ENCODE results near the gene FAM163A.
A peak's percentile ranks its signal among the peaks of the same experiment; 100 is the strongest.

The FAM163A gene

DNA sequence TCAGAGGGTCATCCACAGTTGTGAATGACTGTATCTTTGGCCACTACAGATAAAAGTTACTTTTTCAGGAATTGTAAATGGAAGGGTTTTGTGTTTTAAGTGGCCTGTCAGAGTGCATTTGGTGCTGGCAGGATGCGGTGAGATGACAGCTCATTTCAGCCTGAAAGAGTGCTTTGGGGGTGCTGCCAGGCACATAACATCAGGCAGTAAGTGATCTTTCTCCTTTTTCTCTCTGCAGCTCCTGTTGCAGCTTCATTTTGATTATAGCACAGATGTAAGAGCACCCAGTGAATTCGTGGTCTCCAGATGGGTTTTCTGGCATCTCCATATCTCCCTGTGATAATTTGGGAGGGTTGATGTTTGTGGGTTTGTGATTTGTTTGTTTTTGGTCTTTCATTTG, 14.8 kb upstream of the FAM163A start:
- Histone ChIP-seq H3K9me3 (ENCODE audit: control insufficient read depth, insufficient read depth, low read length) (no peaks in the 10 kb centered on the region), H3K4me3 (ENCODE audit: low read length) (no peak overlapping the region), H3K27me3 (ENCODE audit: control insufficient read depth, insufficient read depth, low read length) (no peaks in the 10 kb centered on the region), H3K36me3 (ENCODE audit: control insufficient read depth, insufficient read depth, low read length) (no peaks in the 10 kb centered on the region), H3K4me1 (ENCODE audit: control insufficient read depth, insufficient read depth, low read length) (no peaks in the 10 kb centered on the region), H3K27ac (ENCODE audit: low read length) (no peak overlapping the region)
- no peak for DNase-seq (ENCODE audit: low read depth, low spot score)
- WGBS (ENCODE audit: insufficient coverage, insufficient read length) = no CpG with 5 or more reads among the region's 2 CpGs

DNA sequence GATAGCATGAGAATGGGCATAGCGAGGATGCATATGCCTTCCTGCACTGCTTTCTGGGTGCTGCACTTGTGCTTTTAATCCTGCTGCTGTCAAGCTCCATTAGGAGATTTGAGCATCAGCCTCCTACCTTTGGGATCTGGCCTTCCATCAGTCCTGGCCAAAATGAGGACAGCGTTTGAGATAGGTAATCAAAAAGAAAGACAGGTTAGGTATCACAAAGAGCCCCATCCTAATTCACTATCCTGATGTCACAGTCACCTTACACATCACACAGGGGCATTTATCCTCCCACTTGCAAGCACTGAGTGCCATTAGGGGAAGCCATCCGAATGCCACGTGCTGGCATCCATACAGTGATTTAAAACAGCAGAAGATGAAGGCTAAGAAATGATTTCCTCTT, 13.2 kb upstream of the FAM163A start:
- no peaks in the 10 kb centered on the region for H3K36me3 ChIP-seq (ENCODE audit: control insufficient read depth, insufficient read depth, low read length)
- H3K27me3 ChIP-seq (ENCODE audit: control insufficient read depth, insufficient read depth, low read length) = no peaks in the 10 kb centered on the region
- no CpG with 5 or more reads among the region's 4 CpGs for WGBS (ENCODE audit: insufficient coverage, insufficient read length)
- H3K27ac ChIP-seq (ENCODE audit: low read length) = no peak overlapping the region
- no peaks in the 10 kb centered on the region for H3K4me1 ChIP-seq (ENCODE audit: control insufficient read depth, insufficient read depth, low read length)
- no peaks in the 10 kb centered on the region for H3K9me3 ChIP-seq (ENCODE audit: control insufficient read depth, insufficient read depth, low read length)
- DNase-seq (ENCODE audit: low read depth, low spot score) = no peak
- no peak overlapping the region for H3K4me3 ChIP-seq (ENCODE audit: low read length)

DNA sequence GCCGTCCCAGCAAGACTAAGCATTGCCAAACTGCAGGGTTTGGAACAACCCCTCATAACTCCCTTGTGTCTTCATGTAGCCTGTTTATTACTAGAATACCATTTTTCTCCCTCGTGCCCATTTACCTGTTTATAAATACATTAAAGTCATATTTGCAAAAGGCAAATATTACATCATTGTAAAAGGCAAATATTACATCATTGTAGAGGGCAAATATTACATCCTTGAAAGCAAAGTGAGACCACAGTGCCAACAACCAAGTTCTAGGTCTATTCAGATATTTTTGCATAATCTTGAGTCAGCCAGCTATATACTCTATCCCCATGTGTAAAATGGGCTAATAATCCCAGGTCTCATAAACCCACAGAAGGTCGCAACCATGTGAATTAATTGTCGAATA, 11.4 kb upstream of the FAM163A start:
- Histone ChIP-seq H3K4me3 (ENCODE audit: low read length) (no peak overlapping the region), H3K36me3 (ENCODE audit: control insufficient read depth, insufficient read depth, low read length) (no peaks in the 10 kb centered on the region), H3K4me1 (ENCODE audit: control insufficient read depth, insufficient read depth, low read length) (no peaks in the 10 kb centered on the region), H3K27ac (ENCODE audit: low read length) (no peak overlapping the region), H3K9me3 (ENCODE audit: control insufficient read depth, insufficient read depth, low read length) (no peaks in the 10 kb centered on the region), H3K27me3 (ENCODE audit: control insufficient read depth, insufficient read depth, low read length) (no peaks in the 10 kb centered on the region)
- WGBS (ENCODE audit: insufficient coverage, insufficient read length) = no CpG with 5 or more reads among the region's 4 CpGs
- no peak for DNase-seq (ENCODE audit: low read depth, low spot score)

DNA sequence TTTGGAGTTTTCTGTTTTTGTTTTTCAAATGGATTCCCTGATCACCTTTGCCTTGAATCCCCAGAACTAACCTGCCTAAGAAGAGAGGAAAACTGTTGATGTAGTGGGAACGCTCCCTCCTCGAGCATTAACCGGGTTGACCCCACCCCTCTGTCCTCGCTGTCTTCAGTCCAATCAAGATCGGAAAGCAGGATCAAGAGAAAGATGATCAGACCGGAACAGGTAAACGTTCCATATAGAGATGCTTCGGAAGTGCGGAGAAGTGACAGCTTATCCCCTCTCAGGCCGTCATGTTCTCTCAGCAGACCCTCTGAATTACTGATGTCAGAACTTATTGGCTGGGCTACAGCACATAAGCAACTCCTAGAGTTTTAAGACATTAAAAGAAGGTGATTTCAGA, 800 bp upstream of the FAM163A start:
- WGBS (ENCODE audit: insufficient coverage, insufficient read length) = no CpG with 5 or more reads among the region's 10 CpGs
- no peak overlapping the region for H3K27ac ChIP-seq (ENCODE audit: low read length)
- H3K27me3 ChIP-seq (ENCODE audit: control insufficient read depth, insufficient read depth, low read length) = peaks cover 46% of the 10 kb centered on the region
- no peaks in the 10 kb centered on the region for H3K36me3 ChIP-seq (ENCODE audit: control insufficient read depth, insufficient read depth, low read length)
- H3K4me1 ChIP-seq (ENCODE audit: control insufficient read depth, insufficient read depth, low read length) = peaks cover 3% of the 10 kb centered on the region; the same call in 1 of the 2 replicates
- H3K4me3 ChIP-seq (ENCODE audit: low read length) = no peak overlapping the region
- no peak for DNase-seq (ENCODE audit: low read depth, low spot score)
- H3K9me3 ChIP-seq (ENCODE audit: control insufficient read depth, insufficient read depth, low read length) = no peaks in the 10 kb centered on the region

DNA sequence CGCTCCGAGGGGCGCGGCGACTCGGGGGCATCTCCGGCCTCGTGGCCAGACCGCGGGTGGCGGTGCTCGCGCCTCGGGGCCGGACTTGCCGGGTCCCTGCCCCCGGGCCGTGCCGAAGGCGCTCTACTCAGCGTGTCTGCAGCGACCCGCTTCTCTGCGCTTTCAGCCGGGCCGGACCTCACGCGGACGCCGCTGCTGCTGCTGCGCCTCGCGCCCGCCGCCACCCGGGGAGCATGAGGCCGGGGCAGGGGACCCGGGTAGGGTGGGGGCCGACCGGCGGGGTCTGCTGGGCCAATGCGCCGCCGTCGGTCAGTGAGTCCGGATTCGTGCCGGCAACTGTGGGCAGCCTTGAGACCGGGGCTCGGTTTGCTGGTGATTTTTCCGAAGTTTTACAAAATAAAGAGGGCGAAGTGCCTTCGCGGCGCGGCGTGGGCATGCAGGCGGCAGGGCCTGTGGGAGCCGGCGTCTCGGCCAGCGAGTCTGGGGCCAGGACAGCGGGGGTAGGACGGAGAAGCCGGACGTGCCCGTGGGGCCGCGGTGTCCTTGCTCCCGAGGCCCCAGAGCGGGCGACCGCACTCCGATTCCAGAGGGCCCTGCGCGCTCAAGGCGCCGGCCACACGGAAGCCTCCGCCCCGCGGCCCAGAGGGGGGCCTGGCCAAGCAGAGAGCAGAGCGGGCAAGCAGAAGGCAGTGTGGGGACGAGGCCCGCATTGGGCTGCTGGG, 749 bp downstream of the FAM163A start:
- peaks cover 49% of the 10 kb centered on the region for H3K27me3 ChIP-seq (ENCODE audit: control insufficient read depth, insufficient read depth, low read length)
- WGBS (ENCODE audit: insufficient coverage, insufficient read length) = no CpG with 5 or more reads among the region's 85 CpGs

DNA sequence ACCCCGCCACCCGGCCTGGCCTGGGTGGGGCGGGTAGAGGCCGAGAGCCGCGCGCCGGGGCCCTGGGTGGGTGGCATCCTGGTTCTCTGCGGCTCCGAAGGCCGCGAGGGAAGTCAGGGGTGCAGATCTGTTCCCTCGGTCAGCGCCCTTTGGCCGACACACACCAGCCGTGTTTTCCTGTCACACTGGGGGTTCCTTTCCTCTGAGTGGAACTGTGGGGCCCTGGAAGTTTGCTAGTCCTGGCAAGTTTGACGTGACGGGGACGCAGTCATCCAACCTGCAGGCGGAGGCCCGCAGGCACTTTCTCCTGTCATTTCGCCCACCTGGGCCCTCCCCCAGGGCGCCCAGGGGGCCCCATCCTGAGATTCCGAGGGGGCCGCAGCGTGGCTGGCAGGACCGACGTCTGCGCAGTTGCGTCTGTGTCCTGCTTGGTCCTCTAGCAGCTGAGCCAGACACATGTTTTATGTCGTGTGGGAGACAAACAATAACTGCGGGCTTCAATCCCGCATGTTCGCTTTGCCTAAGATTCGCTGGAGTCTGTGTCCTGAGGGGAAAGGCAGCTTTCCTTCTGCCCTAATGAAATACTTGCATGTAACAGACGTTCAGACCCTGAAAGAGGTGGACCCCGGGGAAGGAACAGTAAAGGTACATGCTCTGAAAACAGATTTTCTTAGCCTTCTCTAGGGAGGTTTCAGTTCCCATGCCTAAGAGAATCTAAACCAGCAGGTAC, 1.5 kb downstream of the FAM163A start:
- DNase-seq (ENCODE audit: low read depth, low spot score) = no peak
- H3K27ac ChIP-seq (ENCODE audit: low read length) = no peak overlapping the region
- peak overlapping the region; percentile 47; the same call in 1 of the 2 replicates for H3K4me3 ChIP-seq (ENCODE audit: low read length)
- WGBS (ENCODE audit: insufficient coverage, insufficient read length) = no CpG with 5 or more reads among the region's 37 CpGs
- H3K36me3 ChIP-seq (ENCODE audit: control insufficient read depth, insufficient read depth, low read length) = no peaks in the 10 kb centered on the region
- H3K27me3 ChIP-seq (ENCODE audit: control insufficient read depth, insufficient read depth, low read length) = peaks cover 49% of the 10 kb centered on the region
- H3K4me1 ChIP-seq (ENCODE audit: control insufficient read depth, insufficient read depth, low read length) = peaks cover 3% of the 10 kb centered on the region; the same call in 1 of the 2 replicates
- no peaks in the 10 kb centered on the region for H3K9me3 ChIP-seq (ENCODE audit: control insufficient read depth, insufficient read depth, low read length)

More for the DNA sequence above, 749 bp downstream of the FAM163A start:
- Histone ChIP-seq H3K4me3 (ENCODE audit: low read length) (peak overlapping the region; percentile 47), H3K4me1 (ENCODE audit: control insufficient read depth, insufficient read depth, low read length) (peaks cover 3% of the 10 kb centered on the region; the same call in 1 of the 2 replicates), H3K9me3 (ENCODE audit: control insufficient read depth, insufficient read depth, low read length) (no peaks in the 10 kb centered on the region), H3K27ac (ENCODE audit: low read length) (no peak overlapping the region), H3K36me3 (ENCODE audit: control insufficient read depth, insufficient read depth, low read length) (no peaks in the 10 kb centered on the region)
- DNase-seq (ENCODE audit: low read depth, low spot score) = no peak

DNA sequence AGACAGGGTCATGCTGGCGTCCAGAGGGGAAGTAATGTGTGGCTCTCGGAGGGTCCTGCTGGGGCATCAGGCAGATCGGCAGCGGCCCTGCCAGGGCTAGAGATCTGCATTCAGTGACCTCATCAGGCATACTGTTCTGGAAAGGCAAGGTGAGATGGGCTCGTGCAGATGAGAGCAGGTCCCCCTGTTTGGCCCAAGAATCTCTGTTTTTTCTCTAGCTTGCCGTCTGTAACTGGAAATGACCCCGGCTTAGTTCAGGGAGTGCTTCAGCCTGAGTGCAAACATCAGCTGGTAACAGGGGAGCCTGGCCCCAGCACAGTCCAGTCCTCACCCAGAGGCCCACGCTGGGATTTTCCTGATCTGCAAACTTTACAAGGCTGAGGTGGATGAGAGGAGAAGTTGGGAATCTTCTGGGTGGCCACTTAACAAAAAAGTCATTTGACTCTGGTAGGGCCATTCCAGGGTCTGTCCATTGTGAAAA, 2.1 kb downstream of the FAM163A start:
- no peaks in the 10 kb centered on the region for H3K9me3 ChIP-seq (ENCODE audit: control insufficient read depth, insufficient read depth, low read length)
- DNase-seq (ENCODE audit: low read depth, low spot score) = no peak
- H3K27ac ChIP-seq (ENCODE audit: low read length) = no peak overlapping the region
- H3K4me1 ChIP-seq (ENCODE audit: control insufficient read depth, insufficient read depth, low read length) = peaks cover 3% of the 10 kb centered on the region; the same call in 1 of the 2 replicates
- H3K36me3 ChIP-seq (ENCODE audit: control insufficient read depth, insufficient read depth, low read length) = no peaks in the 10 kb centered on the region
- no peak overlapping the region for H3K4me3 ChIP-seq (ENCODE audit: low read length)
- no CpG with 5 or more reads among the region's 8 CpGs for WGBS (ENCODE audit: insufficient coverage, insufficient read length)
- H3K27me3 ChIP-seq (ENCODE audit: control insufficient read depth, insufficient read depth, low read length) = peaks cover 49% of the 10 kb centered on the region

DNA sequence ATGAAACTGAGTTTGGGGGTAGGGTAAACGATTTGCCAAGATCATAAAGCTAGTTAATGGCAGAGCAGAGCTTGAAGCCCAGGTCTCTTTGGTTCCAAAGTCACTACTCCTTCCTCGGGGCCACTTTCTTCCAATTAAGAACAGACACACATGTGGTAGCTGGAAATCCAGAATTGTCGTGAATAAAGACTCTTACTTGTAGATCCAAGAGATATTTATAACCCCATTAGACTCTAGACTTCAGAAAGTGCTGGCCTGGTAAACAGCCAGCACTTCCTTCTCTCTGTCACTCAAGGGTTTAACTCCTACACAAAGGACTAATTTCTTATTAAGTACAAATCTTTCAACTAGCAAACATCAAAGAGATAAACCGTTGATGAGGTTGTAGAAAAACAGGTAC, 2.7 kb downstream of the FAM163A start:
- no peak overlapping the region for H3K27ac ChIP-seq (ENCODE audit: low read length)
- H3K4me1 ChIP-seq (ENCODE audit: control insufficient read depth, insufficient read depth, low read length) = peaks cover 3% of the 10 kb centered on the region; the same call in 1 of the 2 replicates
- no peaks in the 10 kb centered on the region for H3K36me3 ChIP-seq (ENCODE audit: control insufficient read depth, insufficient read depth, low read length)
- H3K4me3 ChIP-seq (ENCODE audit: low read length) = no peak overlapping the region
- DNase-seq (ENCODE audit: low read depth, low spot score) = no peak
- no peaks in the 10 kb centered on the region for H3K9me3 ChIP-seq (ENCODE audit: control insufficient read depth, insufficient read depth, low read length)
- peaks cover 49% of the 10 kb centered on the region for H3K27me3 ChIP-seq (ENCODE audit: control insufficient read depth, insufficient read depth, low read length)
- no CpG with 5 or more reads among the region's 4 CpGs for WGBS (ENCODE audit: insufficient coverage, insufficient read length)

DNA sequence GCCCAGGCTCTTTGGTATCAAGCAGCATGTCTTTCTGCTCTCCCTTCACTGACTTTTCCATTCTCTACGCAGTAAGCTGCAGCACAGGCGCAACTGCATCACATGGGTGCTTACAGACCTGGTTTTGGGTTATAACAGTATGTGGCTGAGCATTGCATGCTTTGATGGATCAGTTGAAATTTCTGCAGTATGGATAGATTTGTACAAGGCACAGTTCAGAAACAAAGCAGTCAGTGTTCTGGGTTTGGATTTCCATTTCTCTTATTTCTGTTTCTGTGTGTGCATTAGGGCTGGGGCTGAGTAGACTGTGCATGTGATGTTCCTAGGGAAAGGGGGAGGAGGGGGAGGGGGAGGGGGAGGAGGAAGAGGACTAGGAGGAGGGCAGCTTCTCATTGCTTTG, 4.5 kb downstream of the FAM163A start:
- WGBS (ENCODE audit: insufficient coverage, insufficient read length) = no CpG with 5 or more reads among the region's 2 CpGs
- Histone ChIP-seq H3K4me1 (ENCODE audit: control insufficient read depth, insufficient read depth, low read length) (peaks cover 3% of the 10 kb centered on the region; the same call in 1 of the 2 replicates), H3K27me3 (ENCODE audit: control insufficient read depth, insufficient read depth, low read length) (peaks cover 38% of the 10 kb centered on the region), H3K9me3 (ENCODE audit: control insufficient read depth, insufficient read depth, low read length) (no peaks in the 10 kb centered on the region), H3K36me3 (ENCODE audit: control insufficient read depth, insufficient read depth, low read length) (no peaks in the 10 kb centered on the region), H3K4me3 (ENCODE audit: low read length) (no peak overlapping the region), H3K27ac (ENCODE audit: low read length) (no peak overlapping the region)
- no peak for DNase-seq (ENCODE audit: low read depth, low spot score)

DNA sequence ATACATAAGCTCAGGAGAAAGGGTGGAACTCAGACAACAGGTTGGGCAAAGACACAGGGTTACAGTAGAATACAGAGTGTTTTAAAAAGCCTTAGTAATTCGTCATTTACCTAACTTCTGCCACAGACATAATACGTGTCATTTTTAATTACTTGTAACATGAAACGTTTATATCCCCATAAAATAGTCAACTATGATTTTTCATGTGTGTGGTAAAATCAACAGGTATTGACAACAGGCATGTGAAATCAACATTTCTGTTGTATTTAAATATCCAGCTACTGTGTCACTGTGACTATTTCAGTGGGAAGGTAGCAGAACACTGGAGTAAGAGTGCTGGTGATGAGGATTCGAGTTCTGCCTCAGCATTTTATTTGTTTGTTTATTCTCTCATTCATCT, 5.7 kb downstream of the FAM163A start:
- Histone ChIP-seq H3K27ac (ENCODE audit: low read length) (no peak overlapping the region), H3K36me3 (ENCODE audit: control insufficient read depth, insufficient read depth, low read length) (no peaks in the 10 kb centered on the region), H3K27me3 (ENCODE audit: control insufficient read depth, insufficient read depth, low read length) (peaks cover 26% of the 10 kb centered on the region), H3K4me3 (ENCODE audit: low read length) (no peak overlapping the region), H3K4me1 (ENCODE audit: control insufficient read depth, insufficient read depth, low read length) (0 out of 2 replicates have a peak, but pooled peaks cover 2% of the 10 kb centered on the region), H3K9me3 (ENCODE audit: control insufficient read depth, insufficient read depth, low read length) (no peaks in the 10 kb centered on the region)
- DNase-seq (ENCODE audit: low read depth, low spot score) = no peak
- WGBS (ENCODE audit: insufficient coverage, insufficient read length) = no CpG with 5 or more reads among the region's 4 CpGs
